ENCODE data around the gene ZNF80.
A peak's percentile ranks its signal among the peaks of the same experiment; 100 is the strongest.

The ZNF80 gene

DNA sequence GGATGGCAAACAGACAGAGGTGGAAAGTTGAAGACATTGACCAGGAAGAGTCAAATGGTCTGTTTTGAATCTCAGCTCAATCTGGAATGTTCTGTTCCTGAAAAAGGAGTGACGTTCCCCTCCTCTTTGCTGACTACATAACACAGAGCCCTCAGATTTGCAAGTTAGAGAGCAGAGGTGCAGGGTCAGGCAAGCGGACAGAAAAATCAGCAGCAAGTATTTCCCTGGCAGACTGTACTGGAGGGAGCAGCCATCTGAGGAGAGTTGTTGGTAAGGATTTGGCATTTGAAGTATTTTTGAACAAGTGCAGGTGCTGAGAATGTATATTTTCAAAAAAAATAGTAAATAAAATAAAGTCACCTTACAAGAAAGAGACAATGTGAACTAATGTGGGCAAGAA is 17.6 kb downstream of the ZNF80 start:
- DNase-seq (ENCODE audit: low read depth): no peak
- peaks cover 3% of the 10 kb centered on the region for H3K27me3 ChIP-seq (replicated peaks; ENCODE audit: control insufficient read depth, insufficient read depth, low read length)
- peaks cover 6% of the 10 kb centered on the region for H3K9me3 ChIP-seq (ENCODE audit: control insufficient read depth, low read length)
- H3K4me1 ChIP-seq (ENCODE audit: control insufficient read depth, insufficient read depth, low read length): no peaks in the 10 kb centered on the region
- H3K36me3 ChIP-seq (ENCODE audit: control insufficient read depth, insufficient read depth, low read length, severe bottlenecking): no peaks in the 10 kb centered on the region
- H3K4me3 ChIP-seq (ENCODE audit: low read length): no peak overlapping the region
- no peak overlapping the region for H3K9ac ChIP-seq (ENCODE audit: low read length)

- no peak for DNase-seq (ENCODE audit: low read depth)
- Histone ChIP-seq H3K9ac (ENCODE audit: low read length) (no peak overlapping the region), H3K36me3 (ENCODE audit: control insufficient read depth, insufficient read depth, low read length, severe bottlenecking) (no peaks in the 10 kb centered on the region), H3K9me3 (ENCODE audit: control insufficient read depth, low read length) (no peaks in the 10 kb centered on the region), H3K4me3 (ENCODE audit: low read length) (no peak overlapping the region), H3K4me1 (ENCODE audit: control insufficient read depth, insufficient read depth, low read length) (peaks cover 2% of the 10 kb centered on the region), H3K27me3 (replicated peaks; ENCODE audit: control insufficient read depth, insufficient read depth, low read length) (peaks cover 3% of the 10 kb centered on the region)
Observed at GRCh38 chr3:114218578-114219185, 18.7 kb downstream of the ZNF80 start.

DNA sequence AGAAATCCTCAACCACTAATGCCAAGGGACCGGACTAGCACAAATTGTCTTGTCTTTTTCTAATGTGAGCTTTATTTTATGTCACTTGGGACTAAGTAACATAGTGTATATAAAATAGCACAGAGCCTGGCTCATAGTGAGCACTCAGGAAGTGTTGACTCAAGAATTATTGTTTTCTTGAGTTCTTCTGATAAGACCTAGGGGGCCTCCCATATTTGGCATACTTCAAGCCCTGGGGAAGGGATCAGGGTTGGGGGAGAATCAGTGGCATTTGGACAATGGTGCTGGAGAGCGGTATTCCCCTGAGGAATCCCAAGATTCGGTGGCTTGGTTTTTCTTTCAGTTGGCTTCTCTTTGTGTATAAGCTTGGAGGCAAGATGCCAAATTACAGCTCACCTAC is 19.4 kb downstream of the ZNF80 start:
- no peaks in the 10 kb centered on the region for H3K9me3 ChIP-seq (ENCODE audit: control insufficient read depth, low read length)
- no peaks in the 10 kb centered on the region for H3K36me3 ChIP-seq (ENCODE audit: control insufficient read depth, insufficient read depth, low read length, severe bottlenecking)
- peaks cover 3% of the 10 kb centered on the region for H3K27me3 ChIP-seq (replicated peaks; ENCODE audit: control insufficient read depth, insufficient read depth, low read length)
- H3K9ac ChIP-seq (ENCODE audit: low read length): no peak overlapping the region
- H3K4me1 ChIP-seq (ENCODE audit: control insufficient read depth, insufficient read depth, low read length): peaks cover 8% of the 10 kb centered on the region
- H3K4me3 ChIP-seq (ENCODE audit: low read length): no peak overlapping the region
- no peak for DNase-seq (ENCODE audit: low read depth)

DNA sequence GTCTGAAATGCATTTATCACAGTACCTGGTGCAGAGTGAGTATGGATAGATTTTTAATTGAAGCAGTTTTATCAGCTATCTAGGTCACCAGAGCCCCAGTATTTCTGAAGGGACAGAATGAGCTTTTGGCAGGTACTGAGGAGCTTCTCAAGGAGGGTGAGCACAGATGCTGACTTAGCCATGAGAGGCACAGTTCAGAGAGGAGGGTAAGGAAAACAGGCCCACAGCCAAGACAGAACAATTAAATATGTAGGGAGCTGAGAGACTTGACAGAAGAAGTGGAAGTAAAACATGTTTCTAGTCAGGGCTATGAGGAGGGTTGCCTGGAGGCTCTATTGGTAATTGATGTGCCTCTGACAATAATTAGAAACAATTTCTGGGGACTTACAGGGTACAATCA is 20.1 kb downstream of the ZNF80 start:
- H3K9me3 ChIP-seq (ENCODE audit: control insufficient read depth, low read length): no peaks in the 10 kb centered on the region
- H3K4me1 ChIP-seq (ENCODE audit: control insufficient read depth, insufficient read depth, low read length): peaks cover 8% of the 10 kb centered on the region
- H3K4me3 ChIP-seq (ENCODE audit: low read length): no peak overlapping the region
- peaks cover 3% of the 10 kb centered on the region for H3K27me3 ChIP-seq (replicated peaks; ENCODE audit: control insufficient read depth, insufficient read depth, low read length)
- H3K9ac ChIP-seq (ENCODE audit: low read length): no peak overlapping the region
- H3K36me3 ChIP-seq (ENCODE audit: control insufficient read depth, insufficient read depth, low read length, severe bottlenecking): no peaks in the 10 kb centered on the region
- no peak for DNase-seq (ENCODE audit: low read depth)

DNA sequence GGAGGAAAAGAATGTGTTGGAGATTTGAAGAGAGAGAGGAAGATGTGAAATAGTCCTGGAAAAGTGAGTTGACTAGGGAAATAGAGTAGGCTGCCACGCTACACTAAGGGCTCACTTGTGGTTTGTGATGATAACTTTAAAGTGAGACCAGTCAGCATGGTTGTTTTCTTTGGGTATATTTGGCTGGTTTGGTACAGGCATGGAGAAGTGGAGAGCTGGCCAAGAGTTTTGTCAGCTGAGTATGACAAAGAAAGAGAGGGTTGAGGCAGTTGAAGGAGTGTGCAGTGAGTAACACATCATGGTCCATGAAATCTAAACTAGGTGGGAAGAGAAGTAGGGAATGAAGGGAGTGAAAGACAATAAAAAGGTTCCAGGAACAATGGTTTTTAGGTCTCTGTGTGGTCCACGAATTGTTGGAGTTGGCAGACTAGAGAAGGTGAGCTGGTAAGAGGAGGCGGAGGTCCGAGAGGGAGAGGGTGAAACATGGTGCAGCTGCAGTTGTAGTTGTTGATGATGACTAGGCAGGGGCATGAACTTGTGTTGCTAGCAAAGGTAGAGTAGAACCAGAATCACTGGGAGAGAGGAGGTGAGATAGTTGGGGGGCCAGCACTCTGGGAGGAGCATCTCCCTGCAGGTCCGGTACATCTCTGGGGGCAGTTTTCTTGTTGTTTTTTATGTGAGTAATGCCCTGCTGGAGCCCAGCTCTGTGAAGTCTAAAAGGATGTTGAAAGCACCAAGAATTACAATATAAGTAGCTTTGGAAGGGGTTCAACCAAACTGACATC is 21.0 kb downstream of the ZNF80 start:
- Histone ChIP-seq H3K9me3 (ENCODE audit: control insufficient read depth, low read length) (no peaks in the 10 kb centered on the region), H3K9ac (ENCODE audit: low read length) (no peak overlapping the region), H3K4me3 (ENCODE audit: low read length) (no peak overlapping the region), H3K36me3 (ENCODE audit: control insufficient read depth, insufficient read depth, low read length, severe bottlenecking) (no peaks in the 10 kb centered on the region), H3K4me1 (ENCODE audit: control insufficient read depth, insufficient read depth, low read length) (peaks cover 8% of the 10 kb centered on the region), H3K27me3 (replicated peaks; ENCODE audit: control insufficient read depth, insufficient read depth, low read length) (peaks cover 3% of the 10 kb centered on the region)
- DNase-seq (ENCODE audit: low read depth): no peak

DNA sequence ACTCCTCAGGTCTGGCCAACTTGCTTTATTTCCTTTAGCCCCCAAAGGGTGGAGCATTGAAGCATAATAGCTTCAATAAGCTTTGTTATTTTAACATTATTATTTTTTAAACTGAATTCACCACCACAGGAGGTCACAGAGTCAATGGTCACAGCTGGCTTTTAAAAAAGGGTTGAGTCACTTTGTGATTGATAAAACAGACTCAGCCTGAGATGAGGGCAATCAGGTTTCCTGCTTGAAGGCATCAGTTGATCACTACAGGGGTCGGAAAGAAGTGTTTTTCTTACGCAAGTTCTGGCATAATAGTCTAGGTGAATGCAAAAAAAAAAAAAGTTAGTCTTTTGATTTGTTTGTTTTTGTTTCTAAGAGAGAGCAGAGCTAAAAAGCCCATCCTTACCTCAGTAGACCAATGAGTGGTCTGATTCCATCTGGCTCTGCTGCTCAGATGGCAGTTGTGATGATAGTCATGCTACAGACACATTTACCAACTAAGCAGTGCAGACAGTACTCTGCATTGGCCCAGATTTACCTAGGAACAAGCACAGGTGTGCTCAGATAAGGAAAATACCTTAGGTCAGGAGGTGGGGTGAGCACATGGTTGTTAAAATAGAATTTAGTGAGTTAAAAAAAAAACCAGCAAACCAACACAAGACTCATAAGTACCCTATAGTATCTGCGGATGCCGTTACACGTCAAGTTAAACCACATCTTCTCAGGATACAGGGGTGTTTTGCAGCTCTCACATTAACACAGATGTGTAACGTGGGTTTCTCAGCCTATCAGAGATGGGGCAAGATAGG is 22.6 kb downstream of the ZNF80 start:
- no peak for DNase-seq (ENCODE audit: low read depth)
- Histone ChIP-seq H3K36me3 (ENCODE audit: control insufficient read depth, insufficient read depth, low read length, severe bottlenecking) (no peaks in the 10 kb centered on the region), H3K4me3 (ENCODE audit: low read length) (peak overlapping the region; percentile 72), H3K27me3 (replicated peaks; ENCODE audit: control insufficient read depth, insufficient read depth, low read length) (peaks cover 3% of the 10 kb centered on the region), H3K4me1 (ENCODE audit: control insufficient read depth, insufficient read depth, low read length) (peaks cover 8% of the 10 kb centered on the region), H3K9me3 (ENCODE audit: control insufficient read depth, low read length) (no peaks in the 10 kb centered on the region), H3K9ac (ENCODE audit: low read length) (no peak overlapping the region)

DNA sequence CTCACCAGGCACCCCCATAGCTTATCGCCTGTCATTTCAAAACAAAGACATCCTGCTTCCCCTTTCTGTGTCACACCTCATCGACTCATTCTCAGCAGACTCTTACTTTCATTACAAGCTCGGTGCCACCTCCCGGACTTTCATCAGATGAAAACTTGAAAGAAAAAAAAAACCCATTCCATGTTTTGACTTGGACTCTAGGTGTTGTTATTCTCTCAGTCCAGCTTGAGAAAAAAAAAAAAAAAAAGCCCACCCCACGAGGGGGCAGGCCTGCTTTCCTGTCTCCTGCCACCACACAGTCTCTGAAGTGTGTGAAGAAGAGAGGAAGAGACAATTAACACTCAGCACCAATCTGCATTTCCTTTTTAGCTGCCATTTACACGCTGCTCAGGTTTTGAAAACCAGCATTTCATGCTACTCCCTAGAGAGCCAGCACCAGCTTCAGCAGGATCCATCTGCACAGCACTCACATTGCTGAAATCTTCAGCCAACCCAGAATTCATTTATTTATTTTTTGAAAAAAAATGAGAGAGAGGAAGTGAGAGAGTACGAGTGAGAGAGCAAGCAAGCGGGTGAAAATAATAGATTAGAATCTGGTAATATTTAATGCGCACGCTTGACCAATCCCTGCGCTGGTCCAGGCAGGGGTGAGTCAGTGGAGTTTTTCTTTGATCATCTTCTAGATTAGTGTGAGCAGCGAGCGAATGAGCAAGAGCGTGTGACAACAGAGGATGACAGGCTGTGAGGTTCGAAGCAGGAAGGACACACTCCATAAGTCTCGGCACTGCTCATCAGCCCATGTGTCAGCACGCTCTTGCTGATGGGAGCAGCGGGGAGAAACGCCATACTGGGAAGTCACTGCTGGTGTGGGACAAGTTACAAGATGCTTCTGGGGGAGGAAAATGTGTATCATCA is 23.5 kb downstream of the ZNF80 start:
- peak; percentile 36 for DNase-seq (ENCODE audit: low read depth)
- peak overlapping the region; percentile 72 for H3K4me3 ChIP-seq (ENCODE audit: low read length)
- H3K9ac ChIP-seq (ENCODE audit: low read length): peak overlapping the region; percentile 9
- H3K9me3 ChIP-seq (ENCODE audit: control insufficient read depth, low read length): no peaks in the 10 kb centered on the region
- peaks cover 3% of the 10 kb centered on the region for H3K27me3 ChIP-seq (replicated peaks; ENCODE audit: control insufficient read depth, insufficient read depth, low read length)
- no peaks in the 10 kb centered on the region for H3K36me3 ChIP-seq (ENCODE audit: control insufficient read depth, insufficient read depth, low read length, severe bottlenecking)
- peaks cover 8% of the 10 kb centered on the region for H3K4me1 ChIP-seq (ENCODE audit: control insufficient read depth, insufficient read depth, low read length)

DNA sequence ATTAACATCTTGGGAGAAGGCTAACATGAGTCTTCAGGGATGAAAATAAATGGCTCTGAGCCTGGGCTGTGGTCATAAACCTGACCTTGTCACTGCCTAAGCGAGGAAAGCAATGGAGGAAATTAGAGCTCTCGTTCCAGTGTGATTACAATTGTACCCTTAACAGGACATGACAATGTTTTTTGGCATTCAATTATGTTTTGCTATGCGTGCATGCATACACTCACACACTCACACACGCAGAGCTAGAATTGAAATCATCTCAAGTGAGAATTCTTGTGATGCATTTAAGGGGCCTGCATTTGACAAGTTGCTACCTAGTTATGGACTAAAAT is 24.1 kb downstream of the ZNF80 start:
- no peaks in the 10 kb centered on the region for H3K36me3 ChIP-seq (ENCODE audit: control insufficient read depth, insufficient read depth, low read length, severe bottlenecking)
- peaks cover 8% of the 10 kb centered on the region for H3K4me1 ChIP-seq (ENCODE audit: control insufficient read depth, insufficient read depth, low read length)
- H3K9me3 ChIP-seq (ENCODE audit: control insufficient read depth, low read length): no peaks in the 10 kb centered on the region
- DNase-seq (ENCODE audit: low read depth): no peak
- no peak overlapping the region for H3K4me3 ChIP-seq (ENCODE audit: low read length)
- H3K9ac ChIP-seq (ENCODE audit: low read length): no peak overlapping the region
- H3K27me3 ChIP-seq (replicated peaks; ENCODE audit: control insufficient read depth, insufficient read depth, low read length): no peaks in the 10 kb centered on the region

GRCh38 chr3:114212646-114213045 is 24.7 kb downstream of the ZNF80 start:
- no peaks in the 10 kb centered on the region for H3K9me3 ChIP-seq (ENCODE audit: control insufficient read depth, low read length)
- no peaks in the 10 kb centered on the region for H3K27me3 ChIP-seq (replicated peaks; ENCODE audit: control insufficient read depth, insufficient read depth, low read length)
- no peak for DNase-seq (ENCODE audit: low read depth)
- no peak overlapping the region for H3K4me3 ChIP-seq (ENCODE audit: low read length)
- H3K4me1 ChIP-seq (ENCODE audit: control insufficient read depth, insufficient read depth, low read length): peaks cover 8% of the 10 kb centered on the region
- no peak overlapping the region for H3K9ac ChIP-seq (ENCODE audit: low read length)
- H3K36me3 ChIP-seq (ENCODE audit: control insufficient read depth, insufficient read depth, low read length, severe bottlenecking): no peaks in the 10 kb centered on the region

DNA sequence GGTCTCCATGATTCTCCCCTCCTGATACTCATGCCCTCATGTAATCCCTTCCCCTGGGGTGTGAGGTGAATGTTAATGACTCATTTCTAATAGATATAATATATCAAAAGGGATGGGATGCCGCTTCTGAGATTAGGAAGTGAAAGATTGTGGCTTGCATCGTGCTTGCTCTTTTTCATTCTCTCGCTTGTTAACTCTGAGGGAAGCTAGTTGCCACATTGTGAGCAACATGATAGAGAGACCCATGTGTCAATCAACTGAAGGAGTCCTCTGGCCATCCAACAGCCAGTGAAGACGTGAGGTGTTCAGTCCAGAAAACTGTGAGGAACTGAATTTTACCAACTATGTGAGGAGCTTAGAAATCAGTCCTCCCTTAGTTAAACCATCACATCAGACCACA is 29.6 kb downstream of the ZNF80 start:
- no peak overlapping the region for H3K4me3 ChIP-seq (ENCODE audit: low read length)
- H3K9ac ChIP-seq (ENCODE audit: low read length): no peak overlapping the region
- no peaks in the 10 kb centered on the region for H3K9me3 ChIP-seq (ENCODE audit: control insufficient read depth, low read length)
- H3K27me3 ChIP-seq (replicated peaks; ENCODE audit: control insufficient read depth, insufficient read depth, low read length): no peaks in the 10 kb centered on the region
- no peaks in the 10 kb centered on the region for H3K4me1 ChIP-seq (ENCODE audit: control insufficient read depth, insufficient read depth, low read length)
- no peaks in the 10 kb centered on the region for H3K36me3 ChIP-seq (ENCODE audit: control insufficient read depth, insufficient read depth, low read length, severe bottlenecking)
- DNase-seq (ENCODE audit: low read depth): no peak

- H3K9me3 ChIP-seq (ENCODE audit: control insufficient read depth, low read length): no peaks in the 10 kb centered on the region
- H3K36me3 ChIP-seq (ENCODE audit: control insufficient read depth, insufficient read depth, low read length, severe bottlenecking): no peaks in the 10 kb centered on the region
- H3K4me3 ChIP-seq (ENCODE audit: low read length): no peak overlapping the region
- no peaks in the 10 kb centered on the region for H3K4me1 ChIP-seq (ENCODE audit: control insufficient read depth, insufficient read depth, low read length)
- H3K27me3 ChIP-seq (replicated peaks; ENCODE audit: control insufficient read depth, insufficient read depth, low read length): no peaks in the 10 kb centered on the region
- DNase-seq (ENCODE audit: low read depth): no peak
- H3K9ac ChIP-seq (ENCODE audit: low read length): no peak overlapping the region
Observed at GRCh38 chr3:114206342-114206741, 31.0 kb downstream of the ZNF80 start.
